ENCODE measurements around the gene CDY1. TPM values are rescaled to one million over a fixed set of nuclear protein-coding genes. Genes with fewer than 3 reads are reported as not detected.
"Not testable (repeated sequence)": the region's sequence is repeated elsewhere in the genome, so short reads cannot be mapped to it uniquely, and the experiment has no call there.

The CDY1 gene
- total RNA-seq: not detected in 2 replicates

DNA sequence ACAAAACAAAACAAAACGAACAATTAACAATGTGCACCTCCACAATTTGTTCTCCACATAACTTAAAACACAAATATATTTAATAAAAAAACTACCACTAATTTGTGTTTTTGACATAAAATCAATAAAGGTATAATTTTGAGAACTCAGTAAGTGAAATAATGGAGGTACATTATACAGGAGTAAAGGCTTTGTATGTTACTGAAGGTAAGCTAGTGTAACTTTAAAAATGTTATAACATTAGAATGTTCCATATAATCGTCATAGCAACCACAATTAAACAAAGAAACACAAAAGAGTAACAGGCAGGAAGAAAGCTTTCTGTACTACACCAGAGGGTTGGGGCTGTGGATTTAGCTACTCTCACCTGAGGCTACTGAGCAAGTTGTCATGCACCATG lies at the start of gene CDY1:
Gene CDY1, plus strand, starts transcription at position 301 of the 400 bp plus-strand sequence. CDS start 326 bp downstream, outside the sequence.
- H3K27ac Mint-ChIP-seq; DNase-seq (ENCODE audit: low spot score); H3K27me3 Mint-ChIP-seq (ENCODE audit: low read depth); H3K9me3 Mint-ChIP-seq; intact Hi-C loops (cut with micrococcal nuclease); H3K36me3 Mint-ChIP-seq (ENCODE audit: low read depth); H3K4me1 Mint-ChIP-seq (ENCODE audit: low read depth); H3K4me3 Mint-ChIP-seq (ENCODE audit: low read depth): not testable (repeated sequence)

- intact Hi-C loops (cut with micrococcal nuclease); H3K27me3 Mint-ChIP-seq (ENCODE audit: low read depth); H3K4me1 Mint-ChIP-seq (ENCODE audit: low read depth); H3K36me3 Mint-ChIP-seq (ENCODE audit: low read depth); H3K9me3 Mint-ChIP-seq; H3K4me3 Mint-ChIP-seq (ENCODE audit: low read depth); H3K27ac Mint-ChIP-seq; DNase-seq (ENCODE audit: low spot score): not testable (repeated sequence)
These were observed 28.6 kb upstream of the CDY1 start for GRCh38 chrY:25593336-25593735.

GRCh38 chrY:25620209-25620608 lies 1.7 kb upstream of the CDY1 start:
- H3K9me3 Mint-ChIP-seq; H3K4me1 Mint-ChIP-seq (ENCODE audit: low read depth); H3K36me3 Mint-ChIP-seq (ENCODE audit: low read depth); H3K27ac Mint-ChIP-seq; DNase-seq (ENCODE audit: low spot score); intact Hi-C loops (cut with micrococcal nuclease); H3K27me3 Mint-ChIP-seq (ENCODE audit: low read depth); H3K4me3 Mint-ChIP-seq (ENCODE audit: low read depth): not testable (repeated sequence)

DNA sequence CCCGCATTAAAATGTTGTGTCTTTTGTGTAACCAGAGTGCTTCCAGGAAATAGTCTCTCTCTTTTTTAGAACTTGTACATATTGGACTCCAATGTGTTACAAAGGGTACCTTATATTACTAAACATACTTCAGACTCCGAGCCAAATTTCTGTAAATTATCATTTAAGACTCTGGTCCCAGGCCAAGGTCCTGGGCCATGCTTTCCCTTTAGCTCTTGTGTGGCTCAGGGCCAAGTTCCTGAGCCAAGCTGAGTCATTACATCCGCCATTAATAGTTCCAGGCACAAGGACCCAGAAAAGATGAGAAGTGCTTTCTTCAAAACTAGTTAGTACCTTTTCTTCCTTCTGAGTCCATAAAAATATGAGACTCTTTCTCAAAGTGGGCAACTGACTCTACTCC lies 4.6 kb downstream of the CDY1 start:
- H3K9me3 Mint-ChIP-seq; DNase-seq (ENCODE audit: low spot score); H3K36me3 Mint-ChIP-seq (ENCODE audit: low read depth); H3K4me1 Mint-ChIP-seq (ENCODE audit: low read depth); H3K4me3 Mint-ChIP-seq (ENCODE audit: low read depth); H3K27ac Mint-ChIP-seq; intact Hi-C loops (cut with micrococcal nuclease); H3K27me3 Mint-ChIP-seq (ENCODE audit: low read depth): not testable (repeated sequence)

GRCh38 chrY:25630383-25631112 lies 8.6 kb downstream of the CDY1 start:
- H3K4me1 Mint-ChIP-seq (ENCODE audit: low read depth); H3K27me3 Mint-ChIP-seq (ENCODE audit: low read depth); DNase-seq (ENCODE audit: low spot score); H3K27ac Mint-ChIP-seq; H3K4me3 Mint-ChIP-seq (ENCODE audit: low read depth); H3K36me3 Mint-ChIP-seq (ENCODE audit: low read depth); intact Hi-C loops (cut with micrococcal nuclease); H3K9me3 Mint-ChIP-seq: not testable (repeated sequence)

- H3K27ac Mint-ChIP-seq; H3K4me3 Mint-ChIP-seq (ENCODE audit: low read depth); H3K4me1 Mint-ChIP-seq (ENCODE audit: low read depth); H3K9me3 Mint-ChIP-seq; H3K27me3 Mint-ChIP-seq (ENCODE audit: low read depth); H3K36me3 Mint-ChIP-seq (ENCODE audit: low read depth); DNase-seq (ENCODE audit: low spot score); intact Hi-C loops (cut with micrococcal nuclease): not testable (repeated sequence)
These were observed 17.9 kb downstream of the CDY1 start for GRCh38 chrY:25639852-25640251.

DNA sequence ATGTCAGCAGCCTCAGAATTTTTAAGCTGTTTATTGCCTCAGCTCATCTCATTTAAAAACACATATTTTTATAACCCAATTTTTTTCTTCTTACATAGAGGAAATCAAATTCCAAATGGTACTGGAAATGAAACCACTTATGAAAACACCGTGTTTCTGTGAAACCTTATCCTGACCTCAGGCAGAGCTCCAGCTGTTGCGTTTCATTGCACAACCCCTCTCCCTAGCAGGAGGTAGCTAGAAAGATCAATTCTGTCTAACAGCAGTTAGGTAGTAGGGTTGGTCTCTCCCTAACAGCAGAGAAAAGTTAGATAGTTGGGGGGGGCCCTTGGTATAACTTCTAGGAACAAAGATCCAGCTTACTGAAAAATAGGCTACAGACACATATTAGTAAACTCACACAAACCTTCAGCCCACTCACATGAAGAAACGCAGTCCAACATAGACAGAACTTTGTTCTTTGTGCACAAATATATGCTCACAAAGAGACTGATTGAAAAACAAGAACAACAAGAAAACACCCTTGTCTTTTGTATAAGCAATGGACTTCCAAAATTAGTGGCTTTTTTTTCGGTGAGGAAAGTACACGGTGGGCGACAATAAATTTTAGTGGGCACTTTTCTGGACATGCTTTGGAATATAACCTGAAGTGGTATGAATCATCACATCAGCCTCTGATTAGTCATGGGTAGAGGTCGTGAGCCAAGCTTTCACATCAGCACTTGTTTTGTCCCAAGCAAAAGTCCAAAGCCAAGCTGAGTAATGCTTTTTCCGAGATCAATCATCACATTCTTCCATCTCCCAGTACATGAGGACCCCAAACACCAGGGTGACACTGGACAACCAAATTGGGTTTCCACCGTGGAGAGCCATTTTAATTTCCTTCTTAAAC lies 21.4 kb downstream of the CDY1 start:
- H3K9me3 Mint-ChIP-seq; H3K36me3 Mint-ChIP-seq (ENCODE audit: low read depth); H3K4me1 Mint-ChIP-seq (ENCODE audit: low read depth); H3K4me3 Mint-ChIP-seq (ENCODE audit: low read depth); DNase-seq (ENCODE audit: low spot score); H3K27me3 Mint-ChIP-seq (ENCODE audit: low read depth); intact Hi-C loops (cut with micrococcal nuclease); H3K27ac Mint-ChIP-seq: not testable (repeated sequence)
